Measurements from ENCODE around the gene PRIMA1.

The PRIMA1 gene

DNA sequence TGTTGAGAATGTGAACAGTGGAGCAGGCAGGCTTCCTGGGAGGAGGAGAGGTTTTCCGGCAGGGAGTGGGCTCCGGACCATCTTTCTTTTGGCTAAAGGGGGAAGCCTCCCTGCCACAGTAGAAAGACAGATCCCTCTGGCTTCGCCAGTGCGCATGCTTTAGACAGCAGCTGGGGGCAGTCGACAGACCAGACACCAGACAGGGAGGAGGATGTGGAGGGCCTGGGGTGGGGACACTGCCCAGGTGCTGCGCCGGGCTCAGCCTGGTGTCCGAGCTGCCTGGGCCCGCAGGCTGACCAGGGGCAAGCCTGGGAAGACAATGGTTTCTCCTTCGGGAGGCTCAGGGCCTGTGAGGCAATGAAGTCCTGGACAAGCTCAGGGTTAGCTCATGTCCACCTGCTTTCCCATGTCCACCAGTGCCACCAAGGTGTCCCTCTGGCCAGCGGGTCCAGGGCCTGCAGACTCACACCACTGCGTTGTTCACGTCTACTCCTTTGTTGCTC is 67.3 kb downstream of the PRIMA1 start:
- Histone ChIP-seq H3F3A (ENCODE audit: insufficient read depth, low read length) (no peaks in the 10 kb centered on the region), H3K9me3 (ENCODE audit: low read length) (no peaks in the 10 kb centered on the region), H3K4me3 (ENCODE audit: low read depth, low read length, poor library complexity, severe bottlenecking) (no peak overlapping the region), H3K4me2 (ENCODE audit: low read length) (no peak overlapping the region), H2AFZ (ENCODE audit: low read length) (no peak overlapping the region), H3K27me3 (ENCODE audit: insufficient read depth, low read length) (peaks cover 7% of the 10 kb centered on the region; the same call in 1 of the 2 replicates), H4K20me1 (ENCODE audit: insufficient read depth, low read length) (no peaks in the 10 kb centered on the region), H3K79me2 (ENCODE audit: insufficient read depth, low read length) (no peaks in the 10 kb centered on the region), H3K9me2 (ENCODE audit: low read depth, low read length) (no peaks in the 10 kb centered on the region), H3K4me1 (ENCODE audit: insufficient read depth, low read length, severe bottlenecking) (no peaks in the 10 kb centered on the region), H3K27ac (ENCODE audit: low read depth, low read length, poor library complexity, severe bottlenecking) (no peak overlapping the region), H3K36me3 (ENCODE audit: insufficient read depth, low read length) (no peaks in the 10 kb centered on the region), H3K9ac (ENCODE audit: low read length) (no peak overlapping the region)
- TF ChIP-seq EZH2 (IDR thresholded peaks at IDR 0.05; ENCODE audit: borderline replicate concordance, low read length) = no peak
- TF ChIP-seq, protein P1, sequence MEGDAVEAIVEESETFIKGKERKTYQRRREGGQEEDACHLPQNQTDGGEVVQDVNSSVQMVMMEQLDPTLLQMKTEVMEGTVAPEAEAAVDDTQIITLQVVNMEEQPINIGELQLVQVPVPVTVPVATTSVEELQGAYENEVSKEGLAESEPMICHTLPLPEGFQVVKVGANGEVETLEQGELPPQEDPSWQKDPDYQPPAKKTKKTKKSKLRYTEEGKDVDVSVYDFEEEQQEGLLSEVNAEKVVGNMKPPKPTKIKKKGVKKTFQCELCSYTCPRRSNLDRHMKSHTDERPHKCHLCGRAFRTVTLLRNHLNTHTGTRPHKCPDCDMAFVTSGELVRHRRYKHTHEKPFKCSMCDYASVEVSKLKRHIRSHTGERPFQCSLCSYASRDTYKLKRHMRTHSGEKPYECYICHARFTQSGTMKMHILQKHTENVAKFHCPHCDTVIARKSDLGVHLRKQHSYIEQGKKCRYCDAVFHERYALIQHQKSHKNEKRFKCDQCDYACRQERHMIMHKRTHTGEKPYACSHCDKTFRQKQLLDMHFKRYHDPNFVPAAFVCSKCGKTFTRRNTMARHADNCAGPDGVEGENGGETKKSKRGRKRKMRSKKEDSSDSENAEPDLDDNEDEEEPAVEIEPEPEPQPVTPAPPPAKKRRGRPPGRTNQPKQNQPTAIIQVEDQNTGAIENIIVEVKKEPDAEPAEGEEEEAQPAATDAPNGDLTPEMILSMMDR (IDR thresholded peaks at IDR 0.05; ENCODE audit: low read length) = no peak

DNA sequence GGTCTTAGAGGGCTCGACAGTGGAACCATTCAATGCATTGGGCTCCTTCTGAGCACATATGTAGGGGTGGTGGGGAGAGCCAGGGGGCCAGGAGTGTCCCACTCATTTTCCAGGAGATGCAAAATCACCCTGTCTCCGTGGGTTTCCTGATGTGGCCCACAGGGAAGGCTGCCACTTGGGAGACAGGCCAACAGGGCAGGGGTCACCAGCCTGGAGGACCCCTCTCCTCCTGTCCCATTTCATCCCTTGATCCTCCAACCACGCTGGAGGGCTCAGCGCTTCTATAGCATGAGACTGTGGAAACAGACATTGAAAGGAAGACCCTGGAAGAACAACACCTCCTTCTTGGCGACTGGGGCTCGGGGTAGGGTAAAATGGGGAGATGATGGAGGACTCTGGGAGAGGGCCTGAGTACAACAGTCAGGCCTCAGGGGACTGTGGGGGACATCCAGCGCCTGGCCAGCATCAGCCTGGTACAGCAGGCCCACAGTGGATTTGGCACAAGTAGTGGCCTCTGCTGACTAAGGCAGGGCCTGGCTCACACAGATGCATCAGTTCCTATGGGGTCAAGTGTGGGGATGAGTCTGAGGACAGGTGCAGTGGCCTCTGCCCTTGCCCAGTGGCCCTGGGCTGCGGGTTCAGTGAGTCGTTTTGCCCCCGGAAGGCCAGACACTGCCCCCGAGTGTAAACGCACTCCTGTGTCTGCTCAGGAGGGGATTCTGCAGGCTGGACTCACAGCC is 68.0 kb downstream of the PRIMA1 start:
- no peak for TF ChIP-seq EZH2 (IDR thresholded peaks at IDR 0.05; ENCODE audit: borderline replicate concordance, low read length)
- TF ChIP-seq, protein P1 (IDR thresholded peaks at IDR 0.05; ENCODE audit: low read length) = no peak

DNA sequence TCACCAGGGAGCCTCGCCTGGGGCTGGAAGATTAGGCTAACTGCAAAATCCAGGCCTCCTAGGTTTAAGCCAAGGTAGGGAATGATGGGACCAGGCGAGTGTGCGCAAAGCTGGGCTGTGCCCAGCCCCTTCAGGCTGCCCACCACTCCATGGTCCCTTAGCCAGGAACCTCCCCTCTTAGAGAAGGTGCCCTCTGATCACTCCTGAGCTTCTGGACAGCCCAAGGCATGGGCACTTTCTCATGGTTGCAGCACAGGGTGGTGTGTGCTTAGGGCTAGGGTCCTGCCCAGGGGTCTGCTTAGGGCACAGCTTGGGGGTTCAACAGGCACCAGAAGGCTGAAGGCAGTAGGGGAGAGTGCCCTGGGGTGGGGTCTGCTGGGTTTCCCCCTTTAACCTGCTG is 69.0 kb downstream of the PRIMA1 start:
- H4K20me1 ChIP-seq (ENCODE audit: insufficient read depth, low read length) = no peaks in the 10 kb centered on the region
- TF ChIP-seq, protein P1 (IDR thresholded peaks at IDR 0.05; ENCODE audit: low read length) = no peak
- no peak for TF ChIP-seq EZH2 (IDR thresholded peaks at IDR 0.05; ENCODE audit: borderline replicate concordance, low read length)
- H3K4me3 ChIP-seq (ENCODE audit: low read depth, low read length, poor library complexity, severe bottlenecking) = no peak overlapping the region
- H3K4me1 ChIP-seq (ENCODE audit: insufficient read depth, low read length, severe bottlenecking) = no peaks in the 10 kb centered on the region
- peaks cover 7% of the 10 kb centered on the region; the same call in 1 of the 2 replicates for H3K27me3 ChIP-seq (ENCODE audit: insufficient read depth, low read length)
- H3K4me2 ChIP-seq (ENCODE audit: low read length) = no peak overlapping the region
- no peaks in the 10 kb centered on the region for H3K9me2 ChIP-seq (ENCODE audit: low read depth, low read length)
- H3K27ac ChIP-seq (ENCODE audit: low read depth, low read length, poor library complexity, severe bottlenecking) = no peak overlapping the region
- no peaks in the 10 kb centered on the region for H3K36me3 ChIP-seq (ENCODE audit: insufficient read depth, low read length)
- H3K79me2 ChIP-seq (ENCODE audit: insufficient read depth, low read length) = no peaks in the 10 kb centered on the region
- no peaks in the 10 kb centered on the region for H3K9me3 ChIP-seq (ENCODE audit: low read length)
- H2AFZ ChIP-seq (ENCODE audit: low read length) = no peak overlapping the region
- H3K9ac ChIP-seq (ENCODE audit: low read length) = no peak overlapping the region
- no peaks in the 10 kb centered on the region for H3F3A ChIP-seq (ENCODE audit: insufficient read depth, low read length)

More for the DNA sequence above, 68.0 kb downstream of the PRIMA1 start:
- no peak overlapping the region for H3K27ac ChIP-seq (ENCODE audit: low read depth, low read length, poor library complexity, severe bottlenecking)
- no peak overlapping the region for H3K4me3 ChIP-seq (ENCODE audit: low read depth, low read length, poor library complexity, severe bottlenecking)
- no peaks in the 10 kb centered on the region for H3K36me3 ChIP-seq (ENCODE audit: insufficient read depth, low read length)
- H3K79me2 ChIP-seq (ENCODE audit: insufficient read depth, low read length) = no peaks in the 10 kb centered on the region
- no peaks in the 10 kb centered on the region for H3K9me2 ChIP-seq (ENCODE audit: low read depth, low read length)
- no peak overlapping the region for H2AFZ ChIP-seq (ENCODE audit: low read length)
- no peak overlapping the region for H3K4me2 ChIP-seq (ENCODE audit: low read length)
- no peaks in the 10 kb centered on the region for H3F3A ChIP-seq (ENCODE audit: insufficient read depth, low read length)
- no peaks in the 10 kb centered on the region for H3K9me3 ChIP-seq (ENCODE audit: low read length)
- no peak overlapping the region for H3K9ac ChIP-seq (ENCODE audit: low read length)
- H4K20me1 ChIP-seq (ENCODE audit: insufficient read depth, low read length) = no peaks in the 10 kb centered on the region
- H3K4me1 ChIP-seq (ENCODE audit: insufficient read depth, low read length, severe bottlenecking) = no peaks in the 10 kb centered on the region
- H3K27me3 ChIP-seq (ENCODE audit: insufficient read depth, low read length) = peaks cover 7% of the 10 kb centered on the region; the same call in 1 of the 2 replicates
